Activated B cell treated with CpG ODN at 0.5 μM for 24 hours (primary cell): ENCODE measurements around the gene JUN. TPM values are rescaled to one million over a fixed set of nuclear protein-coding genes. Genes with fewer than 3 reads are reported as not detected.
A peak's percentile ranks its signal among the peaks of the same experiment; 100 is the strongest.

ENCODE experiments used
- ATAC-seq: fragments of 200-7000 bp; cut with Tn5 transposase; one replicate; pipeline ENCODE4 v1.10.0; 2021; ENCODE audit warnings: low read depth, mild to moderate bottlenecking, moderate library complexity
- CTCF ChIA-PET: fragments of 350-600 bp; sonication (Branson Sonifier 250); formaldehyde crosslinking; loops from one replicate; lab custom pipeline; 2021; ENCODE audit warnings: antibody characterized with exemption; lab: Charles Lee
- POLR2A ChIA-PET: fragments of 350-600 bp; sonication (Branson Sonifier 250); formaldehyde crosslinking; loops from one replicate; lab custom pipeline; 2021; ENCODE audit warnings: antibody characterized with exemption; lab: Charles Lee
- DNase-seq: peaks from one replicate; pipeline ENCODE4 v3.0.0; 2022
- H3K27ac Mint-ChIP-seq: one replicate; pipeline ENCODE4 v1.8.0; 2020; ENCODE audit warnings: mixed read lengths
- H3K27me3 Mint-ChIP-seq: one replicate; pipeline ENCODE4 v1.8.0; 2021; ENCODE audit warnings: mixed read lengths
- H3K36me3 Mint-ChIP-seq: one replicate; pipeline ENCODE4 v1.8.0; 2021; ENCODE audit warnings: low read depth, mixed read lengths
- H3K4me1 Mint-ChIP-seq: one replicate; pipeline ENCODE4 v1.8.0; 2021; ENCODE audit warnings: mixed read lengths
- H3K4me3 Mint-ChIP-seq: one replicate; pipeline ENCODE4 v1.8.0; 2020; ENCODE audit warnings: mild to moderate bottlenecking, mixed read lengths
- H3K9me3 Mint-ChIP-seq: one replicate; pipeline ENCODE4 v1.8.0; 2020; ENCODE audit warnings: mixed read lengths
- intact Hi-C: fragments of 100-400 bp; cut with micrococcal nuclease; formaldehyde crosslinking; loops from one replicate; pipeline ENCODE4 v1.15.1; 2024
- total RNA-seq: library from RNA; stranded (reverse); gene quantifications from 2 replicates; pipeline ENCODE4 v1.2.3, GENCODE V29; 2022
- TF ChIP-seq, protein P1 (sequence below): fragments of 200-600 bp; IDR thresholded peaks from one replicate; pipeline ENCODE4 v1.8.0; 2022; ENCODE audit warnings: antibody characterized with exemption, mild to moderate bottlenecking

JUN gene
- total RNA-seq, 1 donor from 2014 or later = 36.6 TPM

DNA sequence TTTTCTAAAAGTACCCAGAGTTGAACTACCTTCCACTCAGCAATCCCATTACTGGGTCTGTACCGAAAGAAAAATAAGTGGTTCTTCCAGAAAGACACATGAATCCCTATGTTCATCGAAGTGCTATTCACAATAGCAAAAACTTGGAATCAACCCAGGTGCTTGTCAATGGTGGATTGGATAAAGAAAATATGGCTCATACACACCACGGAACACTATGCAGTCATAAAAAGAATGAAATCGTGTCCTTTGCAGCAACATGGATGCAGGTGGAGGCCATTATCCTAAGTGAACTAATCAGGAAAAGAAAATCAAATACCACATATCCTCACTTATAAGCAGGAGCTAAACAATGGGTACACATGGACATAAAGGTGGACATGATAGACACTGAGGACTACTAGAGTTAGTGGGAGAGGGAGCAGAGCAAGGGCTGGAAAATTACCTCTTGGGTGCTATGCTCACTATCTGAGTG, 32.9 kb upstream of the JUN start:
- H3K27me3 Mint-ChIP-seq = no peaks in the 10 kb centered on the region
- peak overlapping the region; percentile 92 for H3K27ac Mint-ChIP-seq
- POLR2A ChIA-PET = interaction anchor here (0.9 to 3.5 kb wide), 14 partner anchors 10 to 480 kb away, joined by 3 to 47 read pairs (median 4); partner anchors contain the start of genes FGGY, JUN and MYSM1
- peaks cover 2% of the 10 kb centered on the region for H3K36me3 Mint-ChIP-seq
- TF ChIP-seq, protein P1, sequence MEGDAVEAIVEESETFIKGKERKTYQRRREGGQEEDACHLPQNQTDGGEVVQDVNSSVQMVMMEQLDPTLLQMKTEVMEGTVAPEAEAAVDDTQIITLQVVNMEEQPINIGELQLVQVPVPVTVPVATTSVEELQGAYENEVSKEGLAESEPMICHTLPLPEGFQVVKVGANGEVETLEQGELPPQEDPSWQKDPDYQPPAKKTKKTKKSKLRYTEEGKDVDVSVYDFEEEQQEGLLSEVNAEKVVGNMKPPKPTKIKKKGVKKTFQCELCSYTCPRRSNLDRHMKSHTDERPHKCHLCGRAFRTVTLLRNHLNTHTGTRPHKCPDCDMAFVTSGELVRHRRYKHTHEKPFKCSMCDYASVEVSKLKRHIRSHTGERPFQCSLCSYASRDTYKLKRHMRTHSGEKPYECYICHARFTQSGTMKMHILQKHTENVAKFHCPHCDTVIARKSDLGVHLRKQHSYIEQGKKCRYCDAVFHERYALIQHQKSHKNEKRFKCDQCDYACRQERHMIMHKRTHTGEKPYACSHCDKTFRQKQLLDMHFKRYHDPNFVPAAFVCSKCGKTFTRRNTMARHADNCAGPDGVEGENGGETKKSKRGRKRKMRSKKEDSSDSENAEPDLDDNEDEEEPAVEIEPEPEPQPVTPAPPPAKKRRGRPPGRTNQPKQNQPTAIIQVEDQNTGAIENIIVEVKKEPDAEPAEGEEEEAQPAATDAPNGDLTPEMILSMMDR = no peak
- intact Hi-C loops = loop anchor here (1.0 to 10.0 kb wide), 8 partner anchors 10 to 881 kb away; partner anchors contain the start of gene FGGY
- peak overlapping the region; percentile 93 for H3K4me3 Mint-ChIP-seq
- CTCF ChIA-PET = interaction anchor here (0.8 kb wide), 1 partner anchor 32 kb away, joined by 5 read pairs; the partner anchor contains the start of gene JUN
- H3K9me3 Mint-ChIP-seq = no peaks in the 10 kb centered on the region
- DNase-seq (no peak), ATAC-seq (no peak)
- peaks cover 46% of the 10 kb centered on the region for H3K4me1 Mint-ChIP-seq

DNA sequence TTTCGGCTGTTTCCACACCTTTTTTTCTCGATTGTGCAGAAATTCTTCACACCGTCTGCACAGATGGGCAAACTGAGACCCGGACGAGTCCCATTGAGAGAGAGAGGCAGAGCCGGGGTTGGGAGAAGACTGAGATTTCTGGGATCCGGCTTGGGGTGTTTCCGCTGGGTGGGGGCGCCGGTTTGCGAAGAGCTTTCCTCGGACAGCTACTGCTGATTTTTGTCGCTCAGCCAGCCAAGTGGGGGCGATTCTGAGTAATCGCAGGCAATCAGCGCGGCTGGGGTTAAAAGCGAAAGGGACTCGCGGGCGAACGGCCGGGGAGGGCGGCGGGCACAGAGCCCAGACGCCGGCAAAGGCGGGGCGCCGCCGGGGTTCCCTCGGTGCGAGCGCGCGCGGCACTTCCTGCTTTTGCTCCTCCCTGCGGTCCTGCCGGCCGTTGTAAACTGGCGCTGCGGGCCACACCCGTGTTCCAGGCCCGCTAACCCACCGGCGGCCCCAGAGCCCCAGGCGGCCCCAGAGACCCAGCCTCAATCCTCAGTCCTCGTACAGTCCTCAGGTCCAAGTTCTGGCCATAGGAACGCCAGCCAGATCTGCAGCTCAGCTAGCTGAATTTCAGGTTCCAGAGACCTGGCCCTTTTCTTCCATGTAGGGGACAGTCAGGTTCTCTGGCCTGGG, 32.4 kb upstream of the JUN start:
- Mint-ChIP-seq H3K27me3 (no peaks in the 10 kb centered on the region), H3K36me3 (peaks cover 2% of the 10 kb centered on the region), H3K27ac (peak overlapping the region; percentile 92), H3K4me3 (peak overlapping the region; percentile 93), H3K4me1 (peaks cover 46% of the 10 kb centered on the region), H3K9me3 (no peaks in the 10 kb centered on the region)
- TF ChIP-seq, protein P1 = no peak
- ChIA-PET POLR2A (interaction anchor here (0.7 to 3.5 kb wide), 16 partner anchors 9 to 480 kb away, joined by 3 to 47 read pairs (median 4); partner anchors contain the start of genes FGGY, JUN and MYSM1), CTCF (interaction anchor here (0.8 kb wide), 1 partner anchor 31 kb away, joined by 5 read pairs; the partner anchor contains the start of gene JUN)
- ATAC-seq (peak; percentile 91), DNase-seq (peak; percentile 85)
- intact Hi-C loops = loop anchor here (1.0 to 10.0 kb wide), 8 partner anchors 10 to 881 kb away; partner anchors contain the start of gene FGGY

DNA sequence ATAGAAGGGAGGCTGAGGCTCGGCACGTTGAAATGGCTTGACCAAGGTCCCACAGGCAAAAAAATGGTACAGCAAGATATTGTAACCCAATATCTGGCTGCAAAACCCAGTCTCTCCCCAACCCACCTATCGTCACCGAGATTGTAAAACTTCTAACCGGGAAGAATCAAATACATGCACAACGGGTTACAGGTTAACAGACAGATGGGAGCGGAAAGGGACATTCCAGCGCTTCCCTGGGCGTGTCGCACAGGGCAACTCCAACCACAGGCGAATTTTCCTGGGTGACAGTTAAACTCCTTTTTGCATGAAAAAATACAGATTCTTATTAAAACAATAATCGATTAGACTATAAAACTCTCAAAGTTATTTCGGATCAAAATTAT, 31.8 kb upstream of the JUN start:
- DNase-seq (no peak), ATAC-seq (peak; percentile 18)
- CTCF ChIA-PET = interaction anchor here (0.8 kb wide), 1 partner anchor 31 kb away, joined by 5 read pairs; the partner anchor contains the start of gene JUN
- Mint-ChIP-seq H3K9me3 (no peaks in the 10 kb centered on the region), H3K36me3 (peaks cover 2% of the 10 kb centered on the region), H3K27me3 (no peaks in the 10 kb centered on the region), H3K4me3 (peak overlapping the region; percentile 93), H3K27ac (peak overlapping the region; percentile 92), H3K4me1 (peaks cover 46% of the 10 kb centered on the region)
- intact Hi-C loops = loop anchor here (1.0 to 10.0 kb wide), 9 partner anchors 9 to 882 kb away; partner anchors contain the start of gene FGGY
- TF ChIP-seq, protein P1 = no peak
- POLR2A ChIA-PET = interaction anchor here (0.7 to 3.5 kb wide), 16 partner anchors 9 to 481 kb away, joined by 3 to 47 read pairs (median 4); partner anchors contain the start of genes FGGY, JUN and MYSM1

DNA sequence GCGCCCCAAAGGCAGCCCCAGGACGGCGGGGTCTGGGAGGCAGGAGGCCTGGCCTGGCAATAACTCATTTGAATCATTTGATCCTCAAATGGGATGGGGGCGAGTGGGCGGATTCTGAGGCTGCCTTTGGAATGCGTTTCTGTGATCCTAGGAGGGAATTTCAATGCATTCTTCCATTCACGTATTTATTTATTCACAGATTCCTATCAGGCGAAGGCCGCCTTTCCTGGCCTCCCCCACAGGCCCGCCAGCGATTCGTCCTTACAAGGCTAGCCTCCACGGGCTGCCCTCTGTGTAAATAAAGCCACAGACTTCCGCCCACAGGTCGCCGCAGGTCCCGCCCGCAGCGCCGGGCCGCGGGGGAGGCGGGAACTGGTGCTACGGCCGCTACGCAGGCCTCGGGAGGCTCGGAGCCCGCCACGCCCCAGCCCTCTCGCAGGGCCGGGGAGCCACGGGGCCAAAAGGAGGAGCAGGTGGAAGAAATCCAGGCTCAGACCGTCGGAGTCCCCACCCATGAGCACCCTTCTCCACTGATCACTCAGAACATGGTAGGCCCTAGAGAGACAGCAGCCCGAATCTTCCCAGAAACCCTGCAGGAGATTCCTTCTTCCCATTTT, 31.3 kb upstream of the JUN start:
- DNase-seq (peak; percentile 61), ATAC-seq (peak; percentile 59)
- ChIA-PET POLR2A (interaction anchor here (0.8 to 4.2 kb wide), 3 partner anchors 24 to 212 kb away, joined by 3 to 25 read pairs (median 4); partner anchors contain the start of gene JUN), CTCF (no interaction called here)
- no peaks in the 10 kb centered on the region for H3K27me3 Mint-ChIP-seq
- TF ChIP-seq, protein P1 = no peak
- intact Hi-C loops = loop anchor here (1.0 to 10.0 kb wide), 2 partner anchors 480 to 692 kb away; partner anchors contain the start of gene FGGY
- peak overlapping the region; percentile 93 for H3K4me3 Mint-ChIP-seq
- H3K9me3 Mint-ChIP-seq = no peaks in the 10 kb centered on the region
- peaks cover 2% of the 10 kb centered on the region for H3K36me3 Mint-ChIP-seq
- H3K27ac Mint-ChIP-seq = peak overlapping the region; percentile 92
- H3K4me1 Mint-ChIP-seq = peaks cover 46% of the 10 kb centered on the region
